GM12874 (cell line): ENCODE results near the gene EXOC6B.

ENCODE experiments used
- CTCF ChIP-seq: IDR thresholded peaks from 2 replicates; pipeline ENCODE4 v1.5.1; 2011; ENCODE audit warnings: low read depth, mild to moderate bottlenecking, control low read depth, low read length, moderate library complexity; ENCODE audit not compliant: insufficient read depth

EXOC6B gene

DNA sequence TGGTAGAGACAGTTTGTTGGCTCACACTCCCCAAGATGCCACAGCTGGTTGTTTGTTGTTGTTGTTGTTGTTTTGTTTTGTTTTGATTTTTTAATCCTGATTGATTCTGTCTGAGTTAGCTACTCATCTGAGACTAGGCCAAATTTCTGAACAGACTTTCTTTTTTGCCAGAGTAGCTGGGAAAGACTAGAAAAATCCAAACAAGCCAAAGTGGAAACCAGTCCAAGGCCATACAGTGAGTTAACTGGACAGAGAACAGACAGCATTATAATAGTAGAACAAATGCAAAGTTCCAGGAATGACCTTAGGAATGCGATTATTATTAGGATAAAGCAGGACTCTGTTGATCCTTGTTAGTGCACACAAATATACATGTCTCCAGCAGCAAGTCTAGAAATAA is 634.4 kb downstream of the EXOC6B start:
- no peak for TF ChIP-seq CTCF

DNA sequence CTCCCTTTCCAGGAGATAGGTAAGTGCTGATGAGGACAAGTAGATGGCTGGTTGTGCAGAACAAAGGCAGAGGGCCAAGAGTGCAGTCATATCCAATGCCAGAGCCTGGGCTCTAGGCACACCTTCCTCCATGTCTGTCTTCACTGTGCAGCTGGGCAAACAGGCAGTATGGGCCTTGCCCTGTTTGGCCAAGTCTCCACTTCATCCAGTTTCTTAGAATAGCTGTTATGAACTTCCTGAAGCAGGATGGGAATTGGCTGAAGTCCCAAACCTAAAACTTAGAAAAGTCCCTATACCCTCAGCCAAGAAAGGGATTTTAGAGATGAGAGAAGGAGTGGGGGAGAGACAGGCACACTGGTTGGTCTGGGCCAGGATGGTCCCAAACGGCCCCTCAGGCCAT is 640.6 kb downstream of the EXOC6B start:
- no peak for TF ChIP-seq CTCF

- no peak for TF ChIP-seq CTCF
These were observed 642.4 kb downstream of the EXOC6B start for GRCh38 chr2:72183466-72183865.

DNA sequence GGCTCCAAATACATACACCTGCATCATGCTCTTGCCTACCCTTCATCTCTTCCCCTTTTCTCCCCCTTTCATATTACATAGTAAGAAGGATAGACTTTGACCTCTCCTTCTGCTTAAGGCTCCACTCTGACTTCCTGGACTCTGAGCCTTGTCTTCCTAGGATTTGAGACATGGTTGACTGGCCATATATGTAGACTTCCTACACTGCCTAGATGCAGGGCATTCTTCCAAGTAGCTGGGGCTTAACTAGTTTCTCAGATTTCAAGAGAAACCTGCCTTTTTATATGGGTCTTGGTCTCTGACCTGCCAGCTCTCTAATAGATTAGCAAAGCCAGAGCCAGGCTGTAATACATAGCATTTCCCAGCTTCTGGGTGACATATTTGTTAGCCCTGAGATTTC is 642.8 kb downstream of the EXOC6B start:
- TF ChIP-seq CTCF = no peak

GRCh38 chr2:72182547-72182946 is 643.3 kb downstream of the EXOC6B start:
- no peak for TF ChIP-seq CTCF

- TF ChIP-seq CTCF = no peak
These were observed 644.2 kb downstream of the EXOC6B start for GRCh38 chr2:72181616-72182015.

DNA sequence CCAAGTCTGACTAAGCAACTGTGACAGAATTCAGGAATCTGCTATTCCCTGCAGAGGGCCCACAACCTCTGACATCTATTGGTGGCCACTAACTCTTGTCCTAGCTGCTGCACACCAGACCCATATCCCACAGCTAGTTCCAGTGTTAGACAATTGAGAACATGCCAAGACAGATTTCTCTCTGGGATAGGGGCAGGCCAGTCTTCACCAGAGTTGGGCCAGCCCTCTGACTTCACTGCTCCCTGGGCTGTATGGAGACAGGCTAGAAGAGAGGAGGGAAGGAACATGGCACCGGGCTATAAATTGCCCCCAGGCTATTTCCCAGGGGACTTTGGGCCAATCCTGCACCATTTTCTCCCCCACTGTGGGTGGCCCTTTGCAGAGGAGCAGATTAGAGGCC is 645.5 kb downstream of the EXOC6B start:
- no peak for TF ChIP-seq CTCF

GRCh38 chr2:72178551-72178950 is 647.3 kb downstream of the EXOC6B start:
- TF ChIP-seq CTCF = no peak
